Measurements from ENCODE around the gene REEP3. TPM values are rescaled to one million over a fixed set of nuclear protein-coding genes. Genes with fewer than 3 reads are reported as not detected.

The REEP3 gene
- total and polyA plus RNA-seq, 2 of the 8 experiments (the other 6 are each of a cell fraction or from before 2014, with no cell fraction given), result 5.8 to 31.5 TPM

DNA sequence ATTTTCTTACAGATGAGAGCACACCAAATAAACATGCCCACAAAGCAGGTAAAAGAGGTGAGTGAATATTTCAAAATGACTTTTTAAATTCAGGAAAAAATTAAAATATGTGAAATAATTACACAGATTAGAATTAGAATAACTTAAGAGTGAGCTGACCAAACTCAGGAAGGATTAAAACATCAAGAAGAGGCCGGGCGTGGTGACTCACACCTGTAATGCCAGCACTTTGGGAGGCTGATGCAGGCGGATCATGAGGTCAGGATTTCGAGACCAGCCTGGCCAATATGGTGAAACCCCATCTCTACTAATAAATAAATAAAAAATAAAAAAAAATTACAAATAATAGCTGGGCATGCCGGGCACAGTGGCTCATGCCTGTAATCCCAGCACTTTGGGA lies 140.1 kb downstream of the REEP3 start:
- H2AFZ ChIP-seq (ENCODE audit: low read length), result no peak overlapping the region
- no peaks in the 10 kb centered on the region for H3K27me3 ChIP-seq (replicated peaks in 1 of 4; ENCODE audit: control insufficient read depth in 3 of 4, extremely low read depth in 1 of 4, insufficient read depth in 3 of 4, low read length in 3 of 4)
- H3K18ac ChIP-seq (ENCODE audit: extremely low read depth, low read length), result no peak overlapping the region
- H3K23ac ChIP-seq (ENCODE audit: insufficient read length), result no peak overlapping the region
- no peak overlapping the region for H3K4ac ChIP-seq (replicated peaks; ENCODE audit: insufficient read length, low read depth, low read length)
- H4K91ac ChIP-seq (replicated peaks; ENCODE audit: insufficient read length, low read length), result no peak overlapping the region
- no peak overlapping the region for H2BK12ac ChIP-seq (ENCODE audit: low read depth, low read length)
- H2BK15ac ChIP-seq (ENCODE audit: low read length), result no peak overlapping the region
- no peak overlapping the region for H3K4me2 ChIP-seq (ENCODE audit: insufficient read depth in 1 of 2, low read depth in 2 of 2, low read length in 2 of 2)
- H2BK120ac ChIP-seq (replicated peaks; ENCODE audit: low read depth, low read length), result no peak overlapping the region
- no peak overlapping the region for H2AK5ac ChIP-seq (ENCODE audit: low read depth, low read length)
- 94% methylated on average over 5 of the region's 5 CpGs; no CpG with 5 or more reads in 1 of the 2 experiments for WGBS, 2 experiments (ENCODE audit: extremely low coverage in 1 of 2, insufficient coverage in 1 of 2, insufficient read length in 1 of 2, insufficient replicate concordance in 2 of 2, low coverage in 1 of 2, low lambda C conversion rate in 2 of 2, missing lambda C conversion rate in 1 of 2)
- H3K9ac ChIP-seq (replicated peaks in 1 of 4; ENCODE audit: extremely low read depth in 1 of 4, low read depth in 3 of 4, low read length in 3 of 4), result no peak overlapping the region
- no peak overlapping the region for H2BK5ac ChIP-seq (ENCODE audit: low read depth, low read length)
- ChIA-PET POLR2A (ENCODE audit: partially characterized antibody) (no interaction called here), CTCF (ENCODE audit: partially characterized antibody) (interaction anchor here (0.8 to 1.4 kb wide), 3 partner anchors 27 to 495 kb away, joined by 3 to 5 read pairs (median 4); no protein-coding TSS in a partner anchor)
- FAIRE-seq (no peak), DNase-seq (ENCODE audit: low read depth in 1 of 2, low spot score in 2 of 2) (no peak)
- H3K14ac ChIP-seq (ENCODE audit: insufficient read length), result no peak overlapping the region
- H3K23me2 ChIP-seq (ENCODE audit: low read depth, low read length), result no peaks in the 10 kb centered on the region
- no peak overlapping the region for H3K56ac ChIP-seq (replicated peaks; ENCODE audit: insufficient read length, low read depth, low read length)
- no peak overlapping the region for H4K8ac ChIP-seq (ENCODE audit: extremely low read depth, insufficient read depth, low read length)
- H3K27ac ChIP-seq (ENCODE audit: low read depth, low read length), result no peak overlapping the region
- H4K20me1 ChIP-seq (replicated peaks in 1 of 2; ENCODE audit: control insufficient read depth in 1 of 2, insufficient read depth in 2 of 2, low read length in 2 of 2), result no peaks in the 10 kb centered on the region
- peaks cover 0 to 6% (median 0%) of the 10 kb centered on the region in 4 experiments; a peak in 2 of 7 replicates for H3K4me1 ChIP-seq (replicated peaks in 1 of 4; ENCODE audit: control insufficient read depth in 3 of 4, insufficient read depth in 4 of 4, low read length in 3 of 4)
- no peak overlapping the region for H4K5ac ChIP-seq (ENCODE audit: insufficient read length, low read depth, low read length)
- H3K9me3 ChIP-seq (ENCODE audit: insufficient read depth in 2 of 2, low read depth in 1 of 2, low read length in 1 of 2), result no peaks in the 10 kb centered on the region
- H3K79me2 ChIP-seq (ENCODE audit: control insufficient read depth in 1 of 2, insufficient read depth in 2 of 2, low read length in 2 of 2), result no peaks in the 10 kb centered on the region
- no peak overlapping the region for H2BK20ac ChIP-seq (ENCODE audit: low read length)
- H3K4me3 ChIP-seq (ENCODE audit: extremely low read depth in 1 of 4, insufficient read depth in 2 of 4, low read depth in 3 of 4, low read length in 4 of 4), result no peak overlapping the region
- H3K36me3 ChIP-seq (ENCODE audit: control insufficient read depth in 2 of 4, insufficient read depth in 4 of 4, low read length in 3 of 4), result no peaks in the 10 kb centered on the region
- H3K79me1 ChIP-seq (ENCODE audit: low read depth, low read length), result no peaks in the 10 kb centered on the region
- TF ChIP-seq, protein P1, sequence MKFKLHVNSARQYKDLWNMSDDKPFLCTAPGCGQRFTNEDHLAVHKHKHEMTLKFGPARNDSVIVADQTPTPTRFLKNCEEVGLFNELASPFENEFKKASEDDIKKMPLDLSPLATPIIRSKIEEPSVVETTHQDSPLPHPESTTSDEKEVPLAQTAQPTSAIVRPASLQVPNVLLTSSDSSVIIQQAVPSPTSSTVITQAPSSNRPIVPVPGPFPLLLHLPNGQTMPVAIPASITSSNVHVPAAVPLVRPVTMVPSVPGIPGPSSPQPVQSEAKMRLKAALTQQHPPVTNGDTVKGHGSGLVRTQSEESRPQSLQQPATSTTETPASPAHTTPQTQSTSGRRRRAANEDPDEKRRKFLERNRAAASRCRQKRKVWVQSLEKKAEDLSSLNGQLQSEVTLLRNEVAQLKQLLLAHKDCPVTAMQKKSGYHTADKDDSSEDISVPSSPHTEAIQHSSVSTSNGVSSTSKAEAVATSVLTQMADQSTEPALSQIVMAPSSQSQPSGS (IDR thresholded peaks at IDR 0.05; ENCODE audit: low read length), result no peak
- TF ChIP-seq RXRA (IDR thresholded peaks at IDR 0.05; ENCODE audit: insufficient read depth, low read depth, low read length) (no peak), KDM4A (IDR thresholded peaks at IDR 0.05; ENCODE audit: low read depth, low read length, severe bottlenecking) (no peak), SRF (IDR thresholded peaks at IDR 0.05; ENCODE audit: low read depth, low read length) (no peak), YY1 (IDR thresholded peaks at IDR 0.05; ENCODE audit: low read depth, low read length) (no peak), POLR2AphosphoS5 (IDR thresholded peaks at IDR 0.05; ENCODE audit: low read depth, low read length) (no peak), SAP30 (IDR thresholded peaks at IDR 0.05; ENCODE audit: insufficient read depth, insufficient replicate concordance, low read length) (no peak), JUN (IDR thresholded peaks at IDR 0.05; ENCODE audit: low read depth, low read length) (no peak), SIN3A (conservative IDR thresholded peaks at IDR 0.05 in 1 of 2, IDR thresholded peaks at IDR 0.05 in 1 of 2; ENCODE audit: low read depth in 1 of 2, low read length in 2 of 2) (no peak), EGR1 (IDR thresholded peaks at IDR 0.05; ENCODE audit: borderline replicate concordance, low read depth, low read length) (no peak), CREB1 (IDR thresholded peaks at IDR 0.05) (no peak)
- TF ChIP-seq, protein P2, sequence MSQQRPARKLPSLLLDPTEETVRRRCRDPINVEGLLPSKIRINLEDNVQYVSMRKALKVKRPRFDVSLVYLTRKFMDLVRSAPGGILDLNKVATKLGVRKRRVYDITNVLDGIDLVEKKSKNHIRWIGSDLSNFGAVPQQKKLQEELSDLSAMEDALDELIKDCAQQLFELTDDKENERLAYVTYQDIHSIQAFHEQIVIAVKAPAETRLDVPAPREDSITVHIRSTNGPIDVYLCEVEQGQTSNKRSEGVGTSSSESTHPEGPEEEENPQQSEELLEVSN (IDR thresholded peaks at IDR 0.05), result no peak

All from H1 (cell line).